ENCODE results near the gene AP3B1.
"Not testable (repeated sequence)": the region's sequence is repeated elsewhere in the genome, so short reads cannot be mapped to it uniquely, and the experiment has no call there.

The AP3B1 gene

DNA sequence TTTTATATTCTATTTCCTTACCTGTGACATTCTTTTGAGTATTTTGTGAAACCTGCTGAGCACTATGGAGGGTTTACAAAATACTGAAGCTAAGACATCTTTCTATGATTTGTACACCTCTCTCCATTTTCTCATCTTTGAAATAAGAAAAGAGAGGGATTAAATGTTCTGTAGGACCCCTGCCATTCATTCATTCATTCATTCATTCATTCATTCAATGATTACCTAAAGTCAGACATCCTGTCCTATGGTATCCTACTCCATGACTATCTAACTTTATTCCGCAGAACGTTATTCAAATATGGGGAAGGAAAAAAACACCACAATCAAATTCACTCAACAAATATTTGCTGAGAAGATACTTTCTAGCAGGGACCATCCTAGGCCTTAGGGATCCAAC lies 51.4 kb downstream of the AP3B1 start:
- no peak for DNase-seq

DNA sequence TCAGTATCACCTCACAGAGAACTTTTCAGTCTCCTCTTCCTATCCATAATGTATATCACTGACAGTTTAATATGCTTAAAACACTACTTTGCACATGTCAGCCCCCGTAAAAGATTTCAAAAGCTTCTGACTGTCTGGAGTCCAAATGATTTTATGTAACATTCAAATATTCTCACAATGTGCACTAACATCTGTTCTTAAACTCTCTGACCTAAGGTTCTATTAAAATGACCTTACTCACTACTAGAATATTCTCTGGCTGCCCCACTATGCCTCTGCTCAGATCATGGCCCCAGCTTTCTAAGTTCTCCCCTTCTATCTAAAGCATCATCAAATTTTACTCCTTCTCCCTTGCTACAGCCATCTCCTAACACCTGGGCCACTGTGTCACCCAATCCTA lies 52.5 kb downstream of the AP3B1 start:
- DNase-seq = no peak

DNA sequence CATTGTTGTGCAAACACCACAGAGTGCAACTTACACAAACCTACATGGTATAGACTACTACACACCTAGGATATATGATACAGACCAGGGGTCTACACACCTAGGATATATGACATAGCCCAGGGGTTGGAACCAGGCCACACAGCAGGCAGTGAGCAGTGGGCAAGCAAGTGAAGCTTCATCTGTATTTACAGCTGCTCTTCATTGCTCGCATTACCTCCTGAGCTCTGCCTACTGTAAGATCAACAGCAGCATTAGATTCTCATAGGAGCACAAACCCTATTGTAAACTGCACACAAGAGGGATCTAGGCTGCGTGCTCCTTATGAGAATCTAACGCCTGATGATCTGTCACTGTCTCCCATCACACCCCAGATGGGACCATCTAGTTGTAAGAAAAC lies 56.6 kb downstream of the AP3B1 start:
- no peak for DNase-seq

DNA sequence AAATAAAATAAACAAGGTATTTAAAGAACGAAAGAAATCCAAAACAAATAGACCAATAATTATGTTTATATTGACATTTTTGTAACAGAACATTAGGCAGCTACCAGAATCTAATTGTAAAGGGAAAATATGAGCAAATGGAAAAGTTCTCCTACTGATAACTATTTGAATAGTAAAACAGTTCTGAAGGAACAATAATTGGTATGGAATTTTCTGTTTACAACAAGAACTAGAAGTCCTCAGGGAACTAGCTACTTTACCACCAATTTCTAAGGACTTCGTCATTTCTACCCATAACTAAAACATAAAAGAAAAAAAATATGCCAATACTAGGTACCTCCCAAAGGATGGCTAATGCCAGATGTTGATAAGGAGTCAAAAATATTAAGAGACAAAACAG lies 58.5 kb downstream of the AP3B1 start:
- no peak for DNase-seq

DNA sequence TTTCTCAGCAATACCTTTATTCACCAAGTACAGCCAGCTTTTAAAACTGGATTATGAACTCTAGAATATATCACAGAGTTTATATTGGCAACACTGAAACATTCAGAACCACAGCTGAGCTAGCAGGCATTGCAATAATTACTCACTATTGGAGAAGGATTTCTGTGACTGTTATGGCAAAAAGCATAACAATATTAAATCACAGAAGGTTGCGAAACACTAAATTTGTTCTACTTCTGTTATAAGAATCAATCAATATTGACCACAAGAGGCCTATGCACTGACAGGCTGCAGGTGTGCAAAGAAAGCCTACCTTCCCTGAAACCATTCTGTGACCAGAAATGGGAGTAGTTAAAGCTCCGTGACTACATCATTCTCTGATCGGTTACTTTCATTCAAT lies 59.2 kb downstream of the AP3B1 start:
- no peak for DNase-seq

DNA sequence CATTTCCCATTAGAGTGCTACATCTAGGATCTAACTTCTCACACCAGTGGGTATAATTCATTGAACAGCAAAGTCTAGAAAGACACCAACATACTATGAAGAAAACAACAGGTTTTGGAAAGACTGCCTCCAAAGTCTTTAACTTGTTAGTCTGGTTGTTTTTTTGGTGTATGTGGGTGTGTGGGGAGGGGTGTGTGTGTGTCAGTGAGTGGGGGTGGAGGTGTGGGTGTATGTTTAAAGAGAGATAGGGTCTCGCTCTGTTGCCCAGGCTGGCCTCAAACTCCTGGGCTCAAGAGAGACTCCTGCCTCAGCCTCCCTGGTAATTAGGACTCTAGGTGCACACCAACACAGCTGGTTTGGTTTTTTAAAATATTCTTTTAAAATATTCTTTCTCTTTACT lies 59.7 kb downstream of the AP3B1 start:
- DNase-seq = no peak

DNA sequence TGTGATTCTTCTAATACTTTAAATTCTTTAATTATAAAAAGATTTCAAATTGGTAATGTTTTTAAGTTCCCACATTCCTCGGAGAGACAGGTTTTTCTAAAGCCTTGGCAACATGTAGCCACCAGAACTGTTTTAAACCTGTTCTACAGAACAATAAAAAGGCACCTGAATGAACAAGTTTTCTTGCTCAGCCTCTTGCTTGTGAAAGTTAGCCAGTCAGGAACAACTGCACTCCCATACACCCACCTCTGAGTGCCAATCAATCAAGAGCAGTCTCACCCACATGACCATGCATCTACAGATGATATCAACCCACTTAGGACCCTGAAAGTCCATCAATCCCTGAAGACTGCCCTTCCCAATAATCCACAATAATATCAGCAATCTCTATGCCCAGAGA lies 62.3 kb downstream of the AP3B1 start:
- DNase-seq = no peak

DNA sequence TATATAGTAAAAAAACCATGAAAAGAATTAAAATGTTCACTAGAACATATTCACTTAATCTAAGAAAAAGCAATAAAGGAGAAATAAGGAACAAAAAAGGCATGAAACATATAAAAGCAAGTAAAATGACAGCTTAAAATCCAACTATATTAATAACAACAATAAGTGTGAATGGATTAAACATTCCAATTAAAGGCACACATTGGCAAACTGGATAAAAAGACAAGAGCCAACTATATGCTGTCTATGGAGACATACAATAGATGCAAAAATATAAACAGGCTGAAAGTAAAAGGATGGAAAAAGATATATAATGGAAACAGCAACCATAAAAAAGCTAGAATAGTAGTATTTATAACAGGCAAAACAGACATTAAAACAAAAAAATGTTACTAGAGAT lies 70.1 kb downstream of the AP3B1 start:
- DNase-seq = no peak

DNA sequence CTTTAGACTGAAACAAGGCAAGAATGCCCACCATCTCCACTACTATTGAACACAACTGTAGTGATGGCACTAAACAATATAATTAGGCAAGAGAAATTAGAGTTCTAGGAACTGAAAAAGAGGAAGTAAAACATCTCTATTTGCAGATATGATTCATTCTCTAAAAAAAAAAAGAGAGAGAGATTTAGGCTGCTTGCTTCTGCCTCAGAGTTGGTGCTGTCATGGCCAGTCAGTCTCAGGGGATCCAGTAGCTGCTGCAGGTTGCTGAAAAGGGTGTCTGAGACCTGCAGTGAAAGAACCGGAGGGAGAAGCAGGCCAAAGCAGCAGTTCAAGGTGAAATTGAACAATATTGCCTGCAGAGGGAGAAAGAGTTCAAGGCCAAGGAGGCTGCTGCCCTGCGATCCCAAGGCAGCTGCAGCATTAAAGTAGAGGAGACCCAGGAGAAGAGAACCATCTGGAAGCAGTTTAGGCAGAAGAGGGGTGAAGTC lies 72.5 kb downstream of the AP3B1 start:
- no peak for DNase-seq

DNA sequence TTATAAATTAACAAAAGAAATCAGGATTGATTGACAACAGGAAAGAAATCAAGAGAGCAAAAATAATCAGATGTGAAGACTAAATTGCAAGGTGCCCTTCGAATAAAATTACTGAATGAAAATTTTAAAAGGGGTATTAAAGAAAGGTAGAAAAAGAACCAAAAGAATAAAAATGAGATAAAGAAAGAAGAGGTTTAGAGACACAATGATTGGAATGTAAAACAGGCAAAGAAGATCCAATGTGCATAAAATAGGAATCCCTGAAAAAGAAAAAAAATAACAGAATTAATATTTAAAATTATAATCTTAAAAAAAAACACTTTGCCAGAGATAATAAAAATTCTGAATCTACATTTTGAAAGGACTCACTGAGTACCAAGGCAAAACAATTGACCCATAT lies 73.0 kb downstream of the AP3B1 start:
- DNase-seq = no peak

DNA sequence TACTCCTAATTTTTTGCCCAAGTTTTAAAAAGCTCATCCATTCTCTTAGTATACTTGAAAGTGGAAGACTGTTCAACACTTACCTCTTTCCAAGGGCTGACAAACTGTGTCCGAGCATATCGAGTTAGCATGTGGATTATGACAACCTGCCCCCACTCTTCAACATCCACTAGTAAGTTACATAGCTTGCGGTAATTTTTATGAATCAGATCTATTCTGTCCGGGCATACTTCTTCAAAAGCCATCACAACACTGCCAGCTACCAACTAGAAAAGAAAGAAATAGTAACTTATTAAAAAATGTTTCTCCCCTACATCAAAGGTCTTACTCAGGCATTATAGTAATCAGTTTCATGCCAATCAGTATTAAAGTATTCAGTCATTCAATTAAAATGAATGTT lies 78.5 kb downstream of the AP3B1 start:
- DNase-seq = no peak

DNA sequence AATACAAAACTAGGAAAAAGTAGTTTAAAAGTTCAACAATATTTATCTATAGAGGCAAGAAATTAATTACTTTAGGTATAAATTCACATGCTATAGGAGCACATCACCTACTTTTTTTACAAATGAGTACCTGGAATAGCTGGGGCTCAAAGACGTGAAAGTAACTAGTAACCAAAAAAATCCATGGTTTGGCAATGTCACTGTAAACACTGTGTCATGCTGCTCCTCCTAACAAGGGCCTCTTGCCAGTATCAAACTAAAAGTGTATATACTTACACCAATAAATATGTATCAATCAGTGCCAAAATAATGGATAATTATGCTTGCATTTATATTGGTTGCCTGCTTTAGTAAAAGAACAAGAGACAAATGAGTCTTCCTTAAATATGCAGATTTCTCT lies 78.9 kb downstream of the AP3B1 start:
- no peak for DNase-seq

DNA sequence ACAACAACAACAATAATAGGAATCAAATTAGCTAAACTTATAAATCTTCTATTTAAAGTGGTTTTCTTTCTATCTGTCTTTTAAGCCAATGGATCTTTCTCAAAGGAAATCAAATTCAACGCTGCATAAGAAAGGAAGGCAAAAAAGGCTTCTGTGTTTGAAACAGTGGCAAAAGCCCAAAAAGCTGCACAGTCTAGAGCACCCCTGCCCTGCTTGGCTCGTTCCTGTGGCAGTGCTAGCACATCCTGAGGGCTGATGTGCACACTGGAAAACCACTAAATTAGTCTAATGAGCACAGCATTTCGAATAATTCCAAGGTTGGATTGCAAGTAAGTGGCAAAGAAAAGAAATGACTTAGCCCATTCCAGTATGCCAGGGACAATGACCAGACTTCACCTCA lies 80.7 kb downstream of the AP3B1 start:
- no peak for DNase-seq

DNA sequence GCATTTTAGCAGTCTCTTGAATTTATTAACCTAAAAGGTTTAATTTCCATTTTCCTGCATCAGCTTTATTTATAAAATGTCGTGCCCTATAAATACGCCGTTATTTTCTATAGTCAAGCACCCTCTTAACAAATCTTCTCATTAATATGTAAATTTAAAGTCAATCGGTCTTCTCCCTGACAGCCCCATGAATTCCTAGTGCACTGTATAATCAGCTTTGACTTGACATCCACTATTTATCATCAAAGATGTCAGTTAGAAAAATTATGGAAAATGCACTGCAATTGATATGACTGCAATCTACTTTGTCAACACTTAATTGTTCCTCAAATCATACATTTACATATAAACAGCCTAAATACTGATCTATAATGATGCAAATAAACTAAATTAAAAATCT lies 83.4 kb downstream of the AP3B1 start:
- DNase-seq = no peak

DNA sequence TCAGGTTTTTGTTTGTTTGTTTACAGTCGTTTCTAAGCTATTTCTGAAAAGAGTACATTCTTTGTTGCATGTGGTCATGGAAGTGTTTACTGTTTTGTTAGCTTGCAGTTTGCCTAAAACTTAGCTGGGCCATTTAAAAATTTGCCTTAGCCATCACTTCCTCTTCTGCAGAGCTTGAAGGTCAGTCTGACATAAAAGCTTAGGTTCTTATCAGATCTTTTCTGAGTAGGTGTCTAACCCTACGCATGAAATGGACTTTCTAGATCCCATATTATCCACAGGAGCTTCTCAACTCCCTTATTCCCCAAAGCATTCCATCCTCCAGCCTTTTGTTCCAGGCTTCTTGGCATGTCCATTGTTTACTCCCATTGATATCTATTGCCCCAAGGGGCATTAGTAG lies 90.3 kb downstream of the AP3B1 start:
- no peak for DNase-seq

DNA sequence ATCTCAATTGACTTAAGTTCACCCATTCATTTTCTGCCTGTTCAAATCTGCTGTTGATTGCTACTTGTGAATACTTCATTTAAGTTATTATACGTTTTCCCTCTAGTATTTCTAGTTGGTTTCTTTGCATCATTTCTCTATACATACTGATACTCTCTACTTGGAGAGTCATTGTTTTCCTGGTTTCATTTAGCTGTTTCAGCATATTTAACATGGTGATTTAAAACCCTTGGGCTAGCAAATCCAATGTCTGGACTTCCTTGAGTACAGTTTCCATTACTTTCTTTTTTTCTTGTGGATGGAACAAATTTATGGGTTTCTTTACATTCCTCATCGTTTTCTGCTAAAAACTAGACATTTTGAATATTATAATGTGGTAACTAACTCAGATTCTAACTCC lies 90.7 kb downstream of the AP3B1 start:
- no peak for DNase-seq

DNA sequence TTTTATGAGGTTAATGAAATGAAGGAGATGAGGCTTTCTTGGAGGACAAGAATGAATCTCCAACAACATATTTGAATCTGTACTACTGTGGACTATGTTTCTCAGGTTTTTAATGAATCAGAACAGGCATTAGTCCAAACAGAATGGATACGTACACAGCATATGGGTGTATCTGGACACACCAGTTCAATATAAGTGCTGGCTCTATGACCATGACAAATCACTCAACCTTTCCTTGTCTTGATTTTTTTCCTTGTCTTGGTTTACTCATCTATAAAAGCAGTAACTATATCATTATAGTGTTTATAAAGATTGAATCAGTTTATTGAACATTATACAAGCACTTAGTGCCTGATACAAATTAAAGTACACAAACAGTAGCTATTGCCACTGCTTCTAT lies 104.1 kb downstream of the AP3B1 start:
- DNase-seq = no peak

DNA sequence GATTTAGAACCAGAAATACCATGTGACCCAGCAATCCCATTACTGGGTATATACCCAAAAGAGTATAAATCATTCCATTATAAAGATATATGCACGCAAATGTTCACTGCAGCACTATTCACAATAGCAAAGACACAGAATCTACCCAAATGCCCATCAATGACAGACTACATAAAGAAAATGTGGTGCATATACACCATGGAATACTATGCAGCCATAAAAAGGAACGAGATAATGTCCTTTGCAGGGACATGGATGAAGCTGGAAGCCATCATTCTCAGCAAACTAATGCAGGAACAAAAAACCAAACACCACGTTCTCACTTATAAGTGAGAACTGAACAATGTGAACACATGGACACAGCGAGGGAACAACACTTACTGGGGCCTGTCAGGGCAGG lies 105.8 kb downstream of the AP3B1 start:
- DNase-seq = not testable (repeated sequence)

DNA sequence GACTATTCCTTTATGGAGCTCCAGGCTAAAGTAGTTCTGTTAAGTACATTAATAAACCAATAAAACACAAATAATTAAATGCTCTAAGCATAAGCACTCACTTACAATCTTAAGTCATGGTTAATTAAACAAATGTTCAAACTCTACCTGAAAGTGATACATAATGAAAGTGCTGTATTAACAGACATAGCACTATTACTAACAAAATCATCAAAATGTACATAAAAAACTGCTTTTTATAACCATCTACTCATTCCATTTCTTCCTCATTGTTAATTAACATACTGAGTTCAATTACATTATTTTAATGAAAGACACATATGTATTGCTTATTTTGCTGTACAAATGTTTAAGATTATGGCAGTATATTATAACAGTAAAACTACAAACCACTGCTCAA lies 107.3 kb downstream of the AP3B1 start:
- DNase-seq = no peak

DNA sequence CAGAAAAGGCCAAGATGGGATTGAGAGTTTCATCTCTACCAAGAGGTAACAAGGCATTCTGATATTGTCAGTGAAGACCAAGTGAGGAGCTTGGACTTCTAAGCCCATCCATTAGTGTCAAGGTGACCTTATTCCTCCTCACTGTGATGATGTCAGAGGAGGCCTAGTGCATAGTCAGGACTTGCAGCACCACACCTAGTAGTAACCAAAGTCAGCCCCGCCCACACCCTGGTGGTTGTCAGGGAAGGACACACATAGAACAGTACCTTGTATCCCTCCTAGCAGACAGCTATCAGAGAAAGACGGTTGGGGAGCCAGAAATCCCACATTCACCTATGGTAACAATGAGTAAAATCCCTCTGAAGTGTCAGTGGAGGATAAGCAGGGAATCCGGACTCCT lies 111.7 kb downstream of the AP3B1 start:
- DNase-seq = no peak

DNA sequence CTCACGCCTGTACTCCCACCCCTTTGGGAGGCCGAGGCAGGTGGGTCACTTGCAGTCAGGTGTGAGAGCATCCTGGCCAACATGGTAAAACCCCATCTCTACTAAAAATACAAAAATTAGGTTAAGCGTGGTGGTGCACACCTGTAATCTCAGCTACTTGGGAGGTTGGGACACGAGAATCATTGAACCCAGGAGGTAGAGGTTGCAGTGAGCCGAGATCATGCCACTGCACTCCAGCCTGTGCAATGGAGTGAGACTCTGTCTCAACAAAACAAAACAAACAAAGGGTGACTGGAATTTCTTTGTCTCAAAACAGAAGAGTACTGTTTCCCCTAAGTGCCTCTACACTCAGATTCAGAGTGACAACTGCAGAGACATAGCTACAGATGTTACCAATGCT lies 116.1 kb downstream of the AP3B1 start:
- DNase-seq = no peak

DNA sequence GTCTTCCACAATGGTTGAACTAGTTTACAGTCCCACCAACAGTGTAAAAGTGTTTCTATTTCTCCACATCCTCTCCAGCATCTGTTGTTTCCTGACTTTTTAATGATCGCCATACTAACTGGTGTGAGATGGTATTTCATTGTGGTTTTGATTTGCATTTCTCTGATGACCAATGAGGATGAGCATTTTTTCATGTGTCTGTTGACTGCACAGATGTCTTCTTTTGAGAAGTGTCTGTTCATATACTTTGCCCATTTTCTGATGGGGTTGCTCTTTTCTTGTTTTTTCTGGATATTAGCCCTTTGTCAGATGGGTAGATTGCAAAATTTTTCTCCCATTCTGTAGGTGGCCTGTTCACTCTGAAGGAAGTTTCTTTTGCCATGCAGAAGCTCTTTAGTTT lies 124.2 kb downstream of the AP3B1 start:
- not testable (repeated sequence) for DNase-seq

DNA sequence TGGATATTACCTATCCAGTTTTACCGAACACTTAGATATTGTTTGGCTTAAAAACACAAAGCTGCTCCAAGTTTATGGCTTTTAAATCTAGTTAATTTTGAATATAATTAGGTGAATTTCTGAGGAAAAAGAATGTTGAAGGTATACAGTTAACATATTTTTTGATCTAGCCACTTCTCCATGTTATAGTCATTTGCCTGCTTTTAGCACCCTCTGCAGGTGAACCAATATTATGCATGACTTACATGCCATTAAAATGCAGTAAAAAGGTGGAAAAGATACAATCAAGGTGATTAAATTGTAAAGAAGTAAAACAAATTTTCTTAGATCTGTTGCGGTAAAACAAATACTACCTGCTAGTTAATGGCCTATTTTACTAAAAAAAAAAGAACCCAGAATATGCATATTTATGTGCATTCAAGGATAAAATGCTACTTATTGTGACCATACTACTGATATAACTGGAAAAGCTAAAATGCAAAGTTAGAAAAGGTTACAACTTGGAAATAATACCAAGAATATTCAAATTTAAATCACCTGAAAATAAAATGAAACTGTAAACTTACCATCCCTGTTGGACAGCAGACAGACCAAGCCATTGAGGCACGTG lies 132.1 kb downstream of the AP3B1 start:
- peak; percentile 56 for DNase-seq

DNA sequence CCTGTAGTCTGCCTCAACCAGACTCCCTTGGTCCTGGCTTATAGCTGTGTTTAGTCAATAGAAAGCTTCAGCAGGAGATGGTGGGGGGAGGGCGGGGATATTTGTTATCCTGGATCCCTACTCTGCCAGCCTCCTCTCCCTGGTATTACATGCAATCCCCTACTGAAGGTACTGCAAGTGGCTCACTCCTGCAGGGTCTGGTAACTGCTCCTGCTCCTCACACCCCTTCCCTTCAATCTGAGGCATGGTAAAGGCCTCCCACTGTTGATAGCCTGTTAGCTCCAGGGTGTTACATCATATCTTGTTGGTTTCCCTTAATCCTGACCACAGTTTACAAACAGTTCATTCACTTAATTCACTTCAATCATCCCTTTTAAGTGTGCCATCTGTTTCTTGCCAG lies 137.5 kb downstream of the AP3B1 start:
- no peak for DNase-seq

DNA sequence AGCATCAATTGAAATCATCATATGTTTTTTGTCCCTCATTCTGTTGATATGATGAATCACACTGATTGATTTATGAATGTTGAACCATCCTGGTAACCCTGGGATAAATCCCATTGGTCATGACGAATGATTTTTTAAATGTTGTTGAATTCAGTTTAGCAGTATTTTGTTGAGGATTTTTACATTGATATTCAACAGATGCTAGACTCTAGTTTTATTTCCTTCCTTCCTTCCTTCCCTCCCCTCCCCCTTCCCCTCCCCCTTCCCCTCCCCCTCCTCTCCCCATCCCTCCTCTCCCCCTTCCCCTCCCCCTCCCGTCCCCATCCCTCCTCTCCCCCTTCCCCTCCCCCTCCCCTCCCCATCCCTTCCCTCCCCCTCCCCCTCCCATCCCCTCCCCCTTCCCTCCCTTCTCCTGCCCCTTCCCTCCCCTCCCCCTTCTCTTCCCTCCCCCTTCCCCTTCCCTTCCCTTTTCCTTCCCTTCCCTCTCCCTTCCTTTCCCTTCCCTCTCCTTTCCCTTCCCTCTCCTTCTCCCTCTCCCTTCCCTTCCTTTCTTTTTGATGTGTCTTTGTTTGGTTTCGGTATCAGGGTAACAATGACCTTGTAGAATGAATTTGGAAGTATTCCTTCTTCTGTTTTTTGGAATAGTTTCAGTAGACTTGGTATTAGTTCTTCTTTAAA lies 142.8 kb downstream of the AP3B1 start:
- DNase-seq = no peak
